GM12873 (cell line): ENCODE data around the gene DNAH9.

ENCODE experiments used
- CTCF ChIP-seq: IDR thresholded peaks from 2 replicates; pipeline ENCODE4 v1.5.1; 2012; ENCODE audit warnings: low read depth, mild to moderate bottlenecking, moderate library complexity, low read length, control low read depth; ENCODE audit not compliant: insufficient read depth; ENCODE audit errors: missing control alignments

DNAH9 gene

GRCh38 chr17:11668618-11669017 is 70.3 kb downstream of the DNAH9 start:
- no peak for TF ChIP-seq CTCF

GRCh38 chr17:11671126-11671525 is 72.9 kb downstream of the DNAH9 start:
- no peak for TF ChIP-seq CTCF

GRCh38 chr17:11682646-11683045 is 84.4 kb downstream of the DNAH9 start:
- no peak for TF ChIP-seq CTCF

GRCh38 chr17:11690681-11691080 is 92.4 kb downstream of the DNAH9 start:
- TF ChIP-seq CTCF, result no peak

- no peak for TF ChIP-seq CTCF
Observed at GRCh38 chr17:11692688-11693087, 94.4 kb downstream of the DNAH9 start.

- no peak for TF ChIP-seq CTCF
Observed at GRCh38 chr17:11693284-11693683, 95.0 kb downstream of the DNAH9 start.

GRCh38 chr17:11700668-11701067 is 102.4 kb downstream of the DNAH9 start:
- no peak for TF ChIP-seq CTCF

- TF ChIP-seq CTCF, result no peak
Observed at GRCh38 chr17:11701911-11702310, 103.6 kb downstream of the DNAH9 start.
